ENCODE measurements around the gene LBR.
"Not testable (repeated sequence)": the region's sequence is repeated elsewhere in the genome, so short reads cannot be mapped to it uniquely, and the experiment has no call there.

DNA sequence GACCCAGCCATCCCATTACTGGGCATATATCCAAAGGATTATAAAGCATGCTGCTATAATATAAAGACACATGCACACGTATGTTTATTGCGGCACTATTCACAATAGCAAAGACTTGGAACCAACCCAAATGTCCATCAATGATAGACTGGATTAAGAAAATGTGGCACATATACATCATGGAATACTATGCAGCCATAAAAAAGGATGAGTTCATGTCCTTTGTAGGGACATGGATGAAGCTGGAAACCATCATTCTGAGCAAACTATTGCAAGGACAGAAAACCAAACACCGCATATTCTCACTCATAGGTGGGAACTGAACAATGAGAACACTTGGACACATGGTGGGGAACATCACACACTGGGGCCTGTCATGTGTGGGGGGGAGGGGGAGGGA is 41.0 kb downstream of the LBR start:
- TF ChIP-seq, protein P1, sequence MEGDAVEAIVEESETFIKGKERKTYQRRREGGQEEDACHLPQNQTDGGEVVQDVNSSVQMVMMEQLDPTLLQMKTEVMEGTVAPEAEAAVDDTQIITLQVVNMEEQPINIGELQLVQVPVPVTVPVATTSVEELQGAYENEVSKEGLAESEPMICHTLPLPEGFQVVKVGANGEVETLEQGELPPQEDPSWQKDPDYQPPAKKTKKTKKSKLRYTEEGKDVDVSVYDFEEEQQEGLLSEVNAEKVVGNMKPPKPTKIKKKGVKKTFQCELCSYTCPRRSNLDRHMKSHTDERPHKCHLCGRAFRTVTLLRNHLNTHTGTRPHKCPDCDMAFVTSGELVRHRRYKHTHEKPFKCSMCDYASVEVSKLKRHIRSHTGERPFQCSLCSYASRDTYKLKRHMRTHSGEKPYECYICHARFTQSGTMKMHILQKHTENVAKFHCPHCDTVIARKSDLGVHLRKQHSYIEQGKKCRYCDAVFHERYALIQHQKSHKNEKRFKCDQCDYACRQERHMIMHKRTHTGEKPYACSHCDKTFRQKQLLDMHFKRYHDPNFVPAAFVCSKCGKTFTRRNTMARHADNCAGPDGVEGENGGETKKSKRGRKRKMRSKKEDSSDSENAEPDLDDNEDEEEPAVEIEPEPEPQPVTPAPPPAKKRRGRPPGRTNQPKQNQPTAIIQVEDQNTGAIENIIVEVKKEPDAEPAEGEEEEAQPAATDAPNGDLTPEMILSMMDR (IDR thresholded peaks at IDR 0.05): not testable (repeated sequence)
- TF ChIP-seq POLR2AphosphoS5 (IDR thresholded peaks at IDR 0.05; ENCODE audit: insufficient read depth in 1 of 2, low read depth in 1 of 2): not testable (repeated sequence)
